Spleen (tissue), 11 donors: Measurements from ENCODE around the gene ZC3H7B. TPM values are rescaled to one million over a fixed set of nuclear protein-coding genes. Genes with fewer than 3 reads are reported as not detected.
"Not testable (repeated sequence)": the region's sequence is repeated elsewhere in the genome, so short reads cannot be mapped to it uniquely, and the experiment has no call there.

Experiments
- DNase-seq: peaks from one replicate; pipeline ENCODE4 v3.0.0-alpha.2; 2020
- H3K27ac ChIP-seq, 8 donors: fragments of 200-600 bp; sonication (generic) in 7 of 8; 1 replicate in 4 of 8; 2 replicates in 4 of 8; pipeline versions ENCODE4 v1.5.0 to v1.8.0; 2016 to 2021; ENCODE audit warnings: inconsistent platforms in 4 of 8, mild to moderate bottlenecking in 4 of 8, moderate library complexity in 1 of 8
- H3K27me3 ChIP-seq, 7 donors: fragments of 200-600 bp; sonication (generic) in 6 of 7; replicated peaks in 1 of 7; 1 replicate in 4 of 7; 2 replicates in 3 of 7; pipeline versions ENCODE4 v1.5.0 to v1.8.0; 2016 to 2021; ENCODE audit warnings: inconsistent platforms in 3 of 7, mild to moderate bottlenecking in 1 of 7
- H3K36me3 ChIP-seq, 6 donors: fragments of 200-600 bp; sonication (generic) in 5 of 6; 1 replicate in 4 of 6; 2 replicates in 2 of 6; pipeline versions ENCODE4 v1.5.0 to v1.8.0; 2016 to 2021; ENCODE audit warnings: inconsistent platforms in 2 of 6
- H3K4me1 ChIP-seq, 6 donors: fragments of 200-600 bp; sonication (generic) in 5 of 6; 1 replicate in 3 of 6; 2 replicates in 3 of 6; pipeline versions ENCODE4 v1.5.0 to v1.8.0; 2016 to 2021; ENCODE audit warnings: inconsistent platforms in 3 of 6
- H3K4me3 ChIP-seq, 8 donors: fragments of 200-600 bp; sonication (generic) in 7 of 8; 1 replicate in 4 of 8; 2 replicates in 4 of 8; pipeline versions ENCODE4 v1.5.0 to v1.8.0; 2016 to 2021; ENCODE audit warnings: inconsistent platforms in 4 of 8, mild to moderate bottlenecking in 4 of 8, moderate library complexity in 2 of 8
- H3K9me3 ChIP-seq, 8 donors: fragments of 200-600 bp; sonication (generic) in 7 of 8; 1 replicate in 4 of 8; 2 replicates in 4 of 8; pipeline versions ENCODE4 v1.5.0 to v1.8.0; 2016 to 2021; ENCODE audit warnings: inconsistent platforms in 4 of 8
- CTCF ChIP-seq, 11 experiments: fragments of 200-600 bp in 7 of 11; fragments of 450-650 bp in 4 of 11; sonication (generic) in 4 of 11; IDR thresholded peaks in 8 of 11; conservative IDR thresholded peaks in 3 of 11; 1 replicate in 7 of 11; 2 replicates in 4 of 11; pipeline versions ENCODE4 v1.4.0 to v1.8.0; 2016 to 2021; ENCODE audit warnings: antibody characterized with exemption in 11 of 11, inconsistent platforms in 4 of 11, mild to moderate bottlenecking in 1 of 11
- POLR2A ChIP-seq, 3 donors: fragments of 450-650 bp; IDR thresholded peaks; one replicate each; pipeline ENCODE4 v1.5.1; 2017; ENCODE audit warnings: antibody characterized with exemption in 3 of 3, mild to moderate bottlenecking in 1 of 3
- POLR2AphosphoS5 ChIP-seq, 3 donors: sonication (generic); formaldehyde crosslinking; IDR thresholded peaks; one replicate each; pipeline ENCODE4 v1.5.1; 2017; ENCODE audit warnings: antibody characterized with exemption in 3 of 3
- WGBS, 5 donors: extraction: QIAGEN DNeasy Blood & Tissue Kit in 3 of 5; methylation state at CpG; one replicate each; pipeline versions ENCODE4 v1.1.5 to v1.1.7; 2013 to 2018; 5-methylcytosine and 5-hydroxymethylcytosine counted together
- intact Hi-C: fragments of 100-400 bp; cut with DNase I; formaldehyde crosslinking; loops from one replicate; pipeline ENCODE4 v1.15.0; 2023; ENCODE audit warnings: low total_unique reads
- polyA plus RNA-seq, 3 donors: library from polyadenylated mRNA; stranded (reverse); fragments of 200-250 nt; gene quantifications; one replicate each; pipeline ENCODE4 v1.2.1, GENCODE V29; 2013
- total RNA-seq, 7 donors: library from RNA; depleted of rRNA in 3 of 7; stranded (reverse); fragments of >200 nt in 3 of 7; fragmentation: NEBNext Ultra II Directional in 4 of 7; extraction: Animal tissue kit (Norgen Biotek cat#: 25700) in 4 of 7; gene quantifications; one replicate each; pipeline versions ENCODE4 v1.1.0 to v1.2.1, GENCODE V29; 2016 to 2021
- donor health status: healthy with polysubstance abuse.
- donor health status: DM: no; HTN: no; CAD: no; lungs with moderate emphysema.
- donor health status: DM: no; HTN: no; CAD: no.
- donor health status: Bipolar disorder and iron deficiency.
- donor health status: healthy.
- donor health status: DM: no; HTN: no; CAD: no.
- donor health status: DM: yes; HTN: yes; CAD: no.

ZC3H7B gene
- total and polyA plus RNA-seq, 10 donors = 10.5 to 59.1 (median 46.9) TPM

GRCh38 chr22:41256254-41257253, 44.8 kb upstream of the ZC3H7B start:
- no peak for DNase-seq
- intact Hi-C loops = no loop called here
- no peaks in the 10 kb centered on the region for H3K4me1 ChIP-seq
- TF ChIP-seq POLR2A (IDR thresholded peaks at IDR 0.05) (no peak), CTCF (IDR thresholded peaks at IDR 0.05 in 8 of 11, conservative IDR thresholded peaks at IDR 0.05 in 3 of 11) (no peak), POLR2AphosphoS5 (IDR thresholded peaks at IDR 0.05) (no peak)
- 81 to 91% (median 89%) methylated on average over 17 to 20 of the region's 20 CpGs for WGBS, 5 donors
- no peak overlapping the region for H3K4me3 ChIP-seq
- no peaks in the 10 kb centered on the region for H3K27me3 ChIP-seq
- H3K27ac ChIP-seq = no peak overlapping the region
- peaks cover 2 to 100% (median 98%) of the 10 kb centered on the region in 6 donors for H3K36me3 ChIP-seq
- no peaks in the 10 kb centered on the region for H3K9me3 ChIP-seq

GRCh38 chr22:41257696-41258095, 43.6 kb upstream of the ZC3H7B start:
- Histone ChIP-seq H3K4me3 (no peak overlapping the region), H3K4me1 (no peaks in the 10 kb centered on the region), H3K27ac (no peak overlapping the region), H3K27me3 (no peaks in the 10 kb centered on the region), H3K36me3 (peaks cover 2 to 100% (median 98%) of the 10 kb centered on the region in 6 donors), H3K9me3 (no peaks in the 10 kb centered on the region)
- no peak for DNase-seq
- TF ChIP-seq POLR2AphosphoS5 (IDR thresholded peaks at IDR 0.05) (peak in 1 of 3 donors; percentile 17), CTCF (IDR thresholded peaks at IDR 0.05 in 8 of 11, conservative IDR thresholded peaks at IDR 0.05 in 3 of 11) (no peak)
- intact Hi-C loops = no loop called here
- 91 to 99% (median 96%) methylated on average over 7 to 11 of the region's 11 CpGs for WGBS, 5 donors

- H3K4me3 ChIP-seq, H3K4me1 ChIP-seq, H3K27ac ChIP-seq, DNase-seq, H3K9me3 ChIP-seq, intact Hi-C loops, H3K27me3 ChIP-seq: not testable (repeated sequence)
- WGBS, 5 donors = 94 to 99% (median 97%) methylated on average over 4 of the region's 4 CpGs
- H3K36me3 ChIP-seq = peaks cover 4 to 100% (median 99%) of the 10 kb centered on the region in 6 donors
These were observed 41.6 kb upstream of the ZC3H7B start for GRCh38 chr22:41259756-41260155.

- no peaks in the 10 kb centered on the region for H3K27me3 ChIP-seq
- H3K4me1 ChIP-seq = peaks cover 0 to 14% (median 5%) of the 10 kb centered on the region in 6 donors
- DNase-seq = no peak
- no peak overlapping the region for H3K4me3 ChIP-seq
- intact Hi-C loops = no loop called here
- no peak overlapping the region for H3K27ac ChIP-seq
- H3K9me3 ChIP-seq = no peaks in the 10 kb centered on the region
- H3K36me3 ChIP-seq = peaks cover 4 to 100% (median 97%) of the 10 kb centered on the region in 6 donors
- 94 to 100% (median 99%) methylated on average over 6 to 7 of the region's 7 CpGs for WGBS, 5 donors
- TF ChIP-seq CTCF (IDR thresholded peaks at IDR 0.05 in 8 of 11, conservative IDR thresholded peaks at IDR 0.05 in 3 of 11) (no peak), POLR2AphosphoS5 (IDR thresholded peaks at IDR 0.05) (no peak), POLR2A (IDR thresholded peaks at IDR 0.05) (no peak)
These were observed 40.5 kb upstream of the ZC3H7B start for GRCh38 chr22:41260871-41261270.
